ENCODE measurements around the gene ABCA2. TPM values are rescaled to one million over a fixed set of nuclear protein-coding genes. Genes with fewer than 3 reads are reported as not detected.
"Not testable (repeated sequence)": the region's sequence is repeated elsewhere in the genome, so short reads cannot be mapped to it uniquely, and the experiment has no call there.

ABCA2 gene
- total RNA-seq, 1 experiment from 2014 or later = 19.2 TPM

GRCh38 chr9:137034039-137034708 lies 6.1 kb upstream of the ABCA2 start:
- ATAC-seq (no peak), DNase-seq (ENCODE audit: low spot score) (no peak)
- Mint-ChIP-seq H3K9me3 (no peaks in the 10 kb centered on the region), H3K27ac (no peak overlapping the region), H3K4me3 (no peak overlapping the region), H3K36me3 (peaks cover 5% of the 10 kb centered on the region; the same call in 1 of the 2 replicates), H3K27me3 (ENCODE audit: low read depth) (peaks cover 5% of the 10 kb centered on the region), H3K4me1 (no peaks in the 10 kb centered on the region)
- ChIA-PET POLR2A (no interaction called here), CTCF (interaction anchor here (0.5 to 4.9 kb wide), 52 partner anchors 8 to 292 kb away, joined by 3 to 151 read pairs (median 10); partner anchors contain the start of genes AJM1, C8G, CLIC3 and ENTPD2)
- no peak for TF ChIP-seq ZNF317 (CRISPR knock-in tag; IDR thresholded peaks at IDR 0.05; ENCODE audit: borderline replicate concordance, low read depth)

- H3K9me3 Mint-ChIP-seq; H3K4me3 Mint-ChIP-seq; H3K4me1 Mint-ChIP-seq; H3K36me3 Mint-ChIP-seq; H3K27ac Mint-ChIP-seq; POLR2A ChIA-PET; ATAC-seq; DNase-seq (ENCODE audit: low spot score): not testable (repeated sequence)
- peaks cover 12% of the 10 kb centered on the region for H3K27me3 Mint-ChIP-seq (ENCODE audit: low read depth)
- CTCF ChIA-PET = interaction anchor here (2.3 to 4.9 kb wide), 7 partner anchors 11 to 143 kb away, joined by 8 to 151 read pairs (median 63); partner anchors contain the start of genes C8G, FBXW5, NPDC1 and PTGDS
Measured at GRCh38 chr9:137033481-137033880, 5.4 kb upstream of the ABCA2 start.

DNA sequence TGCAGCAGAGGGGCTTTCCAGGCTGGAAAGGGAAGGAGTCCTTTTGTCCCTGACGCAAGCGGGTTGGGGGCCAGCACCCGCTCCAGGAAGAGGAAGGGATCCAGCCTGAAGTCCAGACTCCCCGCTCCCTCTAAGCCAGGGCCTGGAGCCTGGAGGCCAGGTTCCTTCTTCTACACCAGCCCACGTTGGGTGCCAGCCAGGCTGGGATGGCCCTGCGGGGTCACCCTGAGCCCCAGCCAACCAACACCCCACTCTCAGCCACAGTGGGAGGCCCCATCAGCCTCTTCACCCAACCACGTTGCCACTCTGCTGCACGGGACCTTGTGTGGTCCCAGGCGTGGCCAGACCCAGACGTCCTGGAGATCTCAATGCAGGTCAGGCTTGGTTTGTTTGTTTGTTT lies 4.8 kb upstream of the ABCA2 start:
- ATAC-seq = no peak
- Mint-ChIP-seq H3K4me1 (no peaks in the 10 kb centered on the region), H3K9me3 (no peaks in the 10 kb centered on the region), H3K36me3 (no peaks in the 10 kb centered on the region), H3K4me3 (no peak overlapping the region), H3K27me3 (ENCODE audit: low read depth) (peaks cover 12% of the 10 kb centered on the region), H3K27ac (no peak overlapping the region)
- ChIA-PET POLR2A (no interaction called here), CTCF (interaction anchor here (0.5 to 1.6 kb wide), 2 partner anchors 85 to 270 kb away, joined by 4 to 6 read pairs; no protein-coding TSS in a partner anchor)
- DNase-seq (ENCODE audit: low spot score) = no peak
- no peak for TF ChIP-seq GRHL2 (CRISPR knock-in tag; IDR thresholded peaks at IDR 0.05; ENCODE audit: insufficient replicate concordance, severe bottlenecking)
- TF ChIP-seq MLX (CRISPR knock-in tag; IDR thresholded peaks at IDR 0.05) = no peak
- TF ChIP-seq GTF2I (CRISPR knock-in tag; conservative IDR thresholded peaks at IDR 0.05) = no peak
- TF ChIP-seq JUN (CRISPR knock-in tag; IDR thresholded peaks at IDR 0.05) = no peak
- no peak for TF ChIP-seq ZNF219 (CRISPR knock-in tag; IDR thresholded peaks at IDR 0.05; ENCODE audit: borderline replicate concordance)
- no peak for TF ChIP-seq ARID4B (CRISPR knock-in tag; IDR thresholded peaks at IDR 0.05; ENCODE audit: borderline replicate concordance)
- TF ChIP-seq, protein P1, sequence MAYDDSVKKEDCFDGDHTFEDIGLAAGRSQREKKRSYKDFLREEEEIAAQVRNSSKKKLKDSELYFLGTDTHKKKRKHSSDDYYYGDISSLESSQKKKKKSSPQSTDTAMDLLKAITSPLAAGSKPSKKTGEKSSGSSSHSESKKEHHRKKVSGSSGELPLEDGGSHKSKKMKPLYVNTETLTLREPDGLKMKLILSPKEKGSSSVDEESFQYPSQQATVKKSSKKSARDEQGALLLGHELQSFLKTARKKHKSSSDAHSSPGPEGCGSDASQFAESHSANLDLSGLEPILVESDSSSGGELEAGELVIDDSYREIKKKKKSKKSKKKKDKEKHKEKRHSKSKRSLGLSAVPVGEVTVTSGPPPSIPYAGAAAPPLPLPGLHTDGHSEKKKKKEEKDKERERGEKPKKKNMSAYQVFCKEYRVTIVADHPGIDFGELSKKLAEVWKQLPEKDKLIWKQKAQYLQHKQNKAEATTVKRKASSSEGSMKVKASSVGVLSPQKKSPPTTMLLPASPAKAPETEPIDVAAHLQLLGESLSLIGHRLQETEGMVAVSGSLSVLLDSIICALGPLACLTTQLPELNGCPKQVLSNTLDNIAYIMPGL (CRISPR knock-in tag; IDR thresholded peaks at IDR 0.05) = no peak
- no peak for TF ChIP-seq IRF2 (CRISPR knock-in tag; IDR thresholded peaks at IDR 0.05; ENCODE audit: borderline replicate concordance, low read depth)
- no peak for TF ChIP-seq OVOL2 (CRISPR knock-in tag; IDR thresholded peaks at IDR 0.05; ENCODE audit: borderline replicate concordance)
- TF ChIP-seq CBFB (CRISPR knock-in tag; IDR thresholded peaks at IDR 0.05; ENCODE audit: low read depth) = no peak
- TF ChIP-seq SMAD3 (CRISPR knock-in tag; IDR thresholded peaks at IDR 0.05; ENCODE audit: borderline replicate concordance) = no peak
- no peak for TF ChIP-seq CREM (CRISPR knock-in tag; IDR thresholded peaks at IDR 0.05)
- TF ChIP-seq, protein P2, sequence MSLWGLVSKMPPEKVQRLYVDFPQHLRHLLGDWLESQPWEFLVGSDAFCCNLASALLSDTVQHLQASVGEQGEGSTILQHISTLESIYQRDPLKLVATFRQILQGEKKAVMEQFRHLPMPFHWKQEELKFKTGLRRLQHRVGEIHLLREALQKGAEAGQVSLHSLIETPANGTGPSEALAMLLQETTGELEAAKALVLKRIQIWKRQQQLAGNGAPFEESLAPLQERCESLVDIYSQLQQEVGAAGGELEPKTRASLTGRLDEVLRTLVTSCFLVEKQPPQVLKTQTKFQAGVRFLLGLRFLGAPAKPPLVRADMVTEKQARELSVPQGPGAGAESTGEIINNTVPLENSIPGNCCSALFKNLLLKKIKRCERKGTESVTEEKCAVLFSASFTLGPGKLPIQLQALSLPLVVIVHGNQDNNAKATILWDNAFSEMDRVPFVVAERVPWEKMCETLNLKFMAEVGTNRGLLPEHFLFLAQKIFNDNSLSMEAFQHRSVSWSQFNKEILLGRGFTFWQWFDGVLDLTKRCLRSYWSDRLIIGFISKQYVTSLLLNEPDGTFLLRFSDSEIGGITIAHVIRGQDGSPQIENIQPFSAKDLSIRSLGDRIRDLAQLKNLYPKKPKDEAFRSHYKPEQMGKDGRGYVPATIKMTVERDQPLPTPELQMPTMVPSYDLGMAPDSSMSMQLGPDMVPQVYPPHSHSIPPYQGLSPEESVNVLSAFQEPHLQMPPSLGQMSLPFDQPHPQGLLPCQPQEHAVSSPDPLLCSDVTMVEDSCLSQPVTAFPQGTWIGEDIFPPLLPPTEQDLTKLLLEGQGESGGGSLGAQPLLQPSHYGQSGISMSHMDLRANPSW (CRISPR knock-in tag; conservative IDR thresholded peaks at IDR 0.05; ENCODE audit: low read depth) = no peak
- TF ChIP-seq ATF2 (CRISPR knock-in tag; IDR thresholded peaks at IDR 0.05; ENCODE audit: borderline replicate concordance, low read depth) = no peak
- no peak for TF ChIP-seq EMX1 (CRISPR knock-in tag; IDR thresholded peaks at IDR 0.05)
